ENCODE data around the gene CWF19L1. TPM values are rescaled to one million over a fixed set of nuclear protein-coding genes. Genes with fewer than 3 reads are reported as not detected.
A peak's percentile ranks its signal among the peaks of the same experiment; 100 is the strongest.
"Not testable (repeated sequence)": the region's sequence is repeated elsewhere in the genome, so short reads cannot be mapped to it uniquely, and the experiment has no call there.

Gene CWF19L1
- total RNA-seq, 6 experiments from 2014 or later: 7.7 to 10.7 (median 8.4) TPM

DNA sequence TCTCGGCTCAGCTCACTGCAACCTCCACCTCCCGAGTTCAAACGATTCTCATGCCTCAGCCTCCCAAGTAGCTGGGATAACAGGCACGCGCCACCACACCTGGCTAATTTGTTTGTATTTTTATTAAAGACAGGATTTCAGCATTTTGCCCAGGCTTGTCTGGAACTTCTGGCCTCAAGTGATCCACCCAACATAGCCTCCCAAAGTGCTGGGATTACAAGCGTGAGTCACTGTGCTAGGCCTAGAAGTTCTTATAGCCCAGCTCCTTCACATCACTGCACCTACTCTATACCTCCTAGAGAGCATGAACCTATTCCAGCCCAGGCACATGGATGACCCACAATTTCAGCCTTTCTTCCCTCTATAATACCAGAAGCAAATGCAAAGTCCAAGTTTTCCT, 20.3 kb upstream of the CWF19L1 start:
- H3K36me3 ChIP-seq: peaks cover 0 to 3% (median 0%) of the 10 kb centered on the region in 4 donors
- intact Hi-C loops (cut with DNase I): no loop called here

DNA sequence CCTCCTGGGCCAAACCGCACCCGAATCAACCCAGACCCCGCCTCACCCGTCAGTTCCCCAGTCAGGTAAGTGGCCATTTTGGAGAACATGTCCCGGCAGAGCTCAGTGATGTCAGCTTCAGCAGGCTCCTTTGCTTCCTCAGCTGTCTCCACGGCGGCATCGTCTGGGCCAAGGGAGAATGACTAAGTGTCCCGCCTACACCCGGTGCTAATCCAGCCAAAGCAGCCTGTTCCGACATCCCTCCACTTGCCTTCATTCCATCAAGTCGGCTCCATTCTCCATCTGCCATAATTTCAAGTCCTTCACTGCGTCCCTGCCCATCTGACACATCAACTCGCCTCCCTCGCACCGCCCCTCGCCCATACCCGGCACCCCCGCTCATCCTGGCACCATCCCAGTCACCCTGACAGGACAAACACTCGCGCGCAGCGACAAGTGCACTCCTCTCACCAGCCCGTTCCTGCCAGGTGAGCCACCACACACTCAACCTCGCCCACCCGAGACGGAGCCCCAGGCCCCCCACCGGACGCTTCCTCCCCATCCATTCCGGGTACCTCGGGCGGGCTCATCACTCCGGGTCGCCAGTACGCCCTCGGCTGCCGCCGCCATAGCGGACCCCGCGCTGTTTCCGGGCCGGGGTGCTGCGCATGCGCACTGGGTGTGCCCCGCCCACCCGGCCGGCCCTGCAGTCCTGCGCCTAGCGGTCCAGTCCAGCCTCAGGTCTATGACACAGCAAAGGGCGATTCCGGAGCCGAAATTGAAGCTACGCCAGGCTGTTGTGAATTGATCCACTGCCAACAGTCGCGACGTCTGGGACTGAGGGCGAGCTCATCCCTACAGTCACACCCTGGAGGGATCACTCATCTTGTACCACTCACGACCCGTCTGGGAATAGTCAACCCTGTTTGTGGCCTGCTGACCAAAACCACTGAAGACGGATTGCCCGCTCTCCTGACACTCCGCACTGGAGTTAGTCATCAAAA, 18.9 kb upstream of the CWF19L1 start, which contains the start of gene BLOC1S2:
TSS of gene BLOC1S2 (minus strand) at position 630 of the 983 bp plus-strand sequence. CDS start at position 609, 21 bp downstream.
- intact Hi-C loops (cut with DNase I): no loop called here
- H3K4me1 ChIP-seq: peaks cover 0 to 19% (median 0%) of the 10 kb centered on the region in 4 donors
- 2% methylated on average over 38 of the region's 63 CpGs for WGBS (ENCODE audit: insufficient coverage, low coverage, low lambda C conversion rate, missing lambda C conversion rate)
- H3K27ac ChIP-seq: peak within 1 kb of the TSS; percentile 77 to 86 (median 80)
- H3K4me3 ChIP-seq: peak within 1 kb of the TSS; percentile 82 to 96 (median 92)
- H3K9me3 ChIP-seq: no peaks in the 10 kb centered on the region
- TF ChIP-seq, protein P1, sequence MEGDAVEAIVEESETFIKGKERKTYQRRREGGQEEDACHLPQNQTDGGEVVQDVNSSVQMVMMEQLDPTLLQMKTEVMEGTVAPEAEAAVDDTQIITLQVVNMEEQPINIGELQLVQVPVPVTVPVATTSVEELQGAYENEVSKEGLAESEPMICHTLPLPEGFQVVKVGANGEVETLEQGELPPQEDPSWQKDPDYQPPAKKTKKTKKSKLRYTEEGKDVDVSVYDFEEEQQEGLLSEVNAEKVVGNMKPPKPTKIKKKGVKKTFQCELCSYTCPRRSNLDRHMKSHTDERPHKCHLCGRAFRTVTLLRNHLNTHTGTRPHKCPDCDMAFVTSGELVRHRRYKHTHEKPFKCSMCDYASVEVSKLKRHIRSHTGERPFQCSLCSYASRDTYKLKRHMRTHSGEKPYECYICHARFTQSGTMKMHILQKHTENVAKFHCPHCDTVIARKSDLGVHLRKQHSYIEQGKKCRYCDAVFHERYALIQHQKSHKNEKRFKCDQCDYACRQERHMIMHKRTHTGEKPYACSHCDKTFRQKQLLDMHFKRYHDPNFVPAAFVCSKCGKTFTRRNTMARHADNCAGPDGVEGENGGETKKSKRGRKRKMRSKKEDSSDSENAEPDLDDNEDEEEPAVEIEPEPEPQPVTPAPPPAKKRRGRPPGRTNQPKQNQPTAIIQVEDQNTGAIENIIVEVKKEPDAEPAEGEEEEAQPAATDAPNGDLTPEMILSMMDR (IDR thresholded peaks at IDR 0.05): no peak
- peak; percentile 91 for TF ChIP-seq POLR2A (IDR thresholded peaks at IDR 0.05)
- ATAC-seq: peak; percentile 90 to 96 (median 94)
- peaks cover 0 to 10% (median 0%) of the 10 kb centered on the region in 4 donors for H3K36me3 ChIP-seq
- peak; percentile 88 to 92 (median 91) for DNase-seq
- no peaks in the 10 kb centered on the region for H3K27me3 ChIP-seq

More for the DNA sequence above, 20.3 kb upstream of the CWF19L1 start:
- DNase-seq (no peak), ATAC-seq (no peak)
- Histone ChIP-seq H3K9me3 (no peaks in the 10 kb centered on the region), H3K27me3 (no peaks in the 10 kb centered on the region), H3K4me3 (no peak overlapping the region), H3K27ac (no peak overlapping the region), H3K4me1 (peaks cover 0 to 33% (median 0%) of the 10 kb centered on the region in 4 donors)
- TF ChIP-seq POLR2A (IDR thresholded peaks at IDR 0.05): no peak
- TF ChIP-seq, protein P1 (IDR thresholded peaks at IDR 0.05): no peak
- WGBS (ENCODE audit: insufficient coverage, low coverage, low lambda C conversion rate, missing lambda C conversion rate): 96% methylated on average over 3 of the region's 6 CpGs

DNA sequence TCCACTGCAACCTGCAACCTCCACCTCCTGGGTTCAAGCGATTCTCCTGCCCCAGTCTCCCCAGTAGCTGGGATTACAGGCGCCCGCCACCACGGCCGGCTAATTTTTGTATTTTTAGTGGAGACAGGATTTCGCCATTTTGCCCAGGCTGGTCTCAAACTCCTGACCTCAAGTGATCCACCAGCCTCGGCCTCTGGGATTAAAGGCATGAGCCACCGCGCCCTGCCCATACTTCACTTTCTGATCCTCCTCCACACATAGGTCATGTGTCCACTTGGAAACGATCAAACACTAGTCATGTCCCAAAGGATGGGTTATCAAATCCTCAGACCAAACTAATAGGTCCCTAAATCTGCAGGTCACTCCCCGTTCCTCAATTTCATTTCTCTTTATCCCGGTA, 17.9 kb upstream of the CWF19L1 start:
- H3K9me3 ChIP-seq; intact Hi-C loops (cut with DNase I); H3K27me3 ChIP-seq; ATAC-seq; DNase-seq: not testable (repeated sequence)
- H3K4me1 ChIP-seq: peaks cover 0 to 15% (median 0%) of the 10 kb centered on the region in 4 donors
- peak overlapping the region; percentile 82 to 96 (median 92) for H3K4me3 ChIP-seq
- WGBS (ENCODE audit: insufficient coverage, low coverage, low lambda C conversion rate, missing lambda C conversion rate): 88% methylated on average over 9 of the region's 12 CpGs
- H3K27ac ChIP-seq: peak overlapping the region in 1 of 3 donors; percentile 80
- peaks cover 0 to 20% (median 1%) of the 10 kb centered on the region in 4 donors for H3K36me3 ChIP-seq

DNA sequence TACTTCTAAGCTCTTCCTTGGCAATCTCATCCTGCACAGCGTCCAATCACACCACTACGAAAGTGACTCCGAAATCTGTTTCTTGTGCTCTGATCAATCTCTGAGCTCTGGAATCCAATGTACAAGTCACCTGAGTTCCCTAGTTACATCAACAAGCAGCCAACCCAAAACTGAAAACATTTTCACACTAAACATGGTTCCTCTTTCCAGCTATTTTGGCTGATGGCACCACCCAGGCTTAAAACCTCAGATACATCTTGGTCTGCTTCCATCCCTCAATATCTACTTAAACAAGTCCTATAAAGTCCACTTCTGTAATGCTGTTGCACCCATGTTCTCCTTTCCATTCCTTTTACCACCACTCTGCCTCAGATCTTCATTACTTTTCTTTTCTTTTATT, 15.5 kb upstream of the CWF19L1 start:
- H3K27me3 ChIP-seq: no peaks in the 10 kb centered on the region
- H3K9me3 ChIP-seq: no peaks in the 10 kb centered on the region
- peaks cover 0 to 15% (median 0%) of the 10 kb centered on the region in 4 donors for H3K4me1 ChIP-seq
- ATAC-seq: no peak
- 96% methylated on average over 3 of the region's 3 CpGs for WGBS (ENCODE audit: insufficient coverage, low coverage, low lambda C conversion rate, missing lambda C conversion rate)
- H3K27ac ChIP-seq: no peak overlapping the region
- H3K36me3 ChIP-seq: peaks cover 0 to 38% (median 14%) of the 10 kb centered on the region in 4 donors
- intact Hi-C loops (cut with DNase I): no loop called here
- no peak for DNase-seq
- H3K4me3 ChIP-seq: no peak overlapping the region
- no peak for TF ChIP-seq POLR2A (IDR thresholded peaks at IDR 0.05)
- TF ChIP-seq, protein P1 (IDR thresholded peaks at IDR 0.05): no peak

- WGBS (ENCODE audit: insufficient coverage, low coverage, low lambda C conversion rate, missing lambda C conversion rate): no CpG with 5 or more reads among the region's 31 CpGs
- intact Hi-C loops (cut with DNase I): not testable (repeated sequence)
Observed at GRCh38 chr10:100276971-100277370, 9.5 kb upstream of the CWF19L1 start.

More at GRCh38 chr10:100276971-100277370, 9.5 kb upstream of the CWF19L1 start:
- not testable (repeated sequence) for H3K4me3 ChIP-seq, H3K9me3 ChIP-seq, ATAC-seq, H3K27me3 ChIP-seq, H3K27ac ChIP-seq, DNase-seq, H3K4me1 ChIP-seq
- H3K36me3 ChIP-seq: peaks cover 0 to 40% (median 16%) of the 10 kb centered on the region in 4 donors
